T-helper 1 cell treated with Interleukin-12 subunit alpha and Interleukin-12 subunit beta and Interleukin-4 antibody, amounts not matched to agents 30 μg/mL and 1 μg/mL, for 36 hours (primary cell): ENCODE results near the gene ZIC2.
"Not testable (repeated sequence)": the region's sequence is repeated elsewhere in the genome, so short reads cannot be mapped to it uniquely, and the experiment has no call there.

Experiments
- H3K27ac Mint-ChIP-seq: one replicate; pipeline ENCODE4 v1.8.0; 2021; ENCODE audit warnings: mild to moderate bottlenecking, mixed read lengths
- H3K27me3 Mint-ChIP-seq: one replicate; pipeline ENCODE4 v1.8.0; 2021; ENCODE audit warnings: low read depth, mixed read lengths
- H3K36me3 Mint-ChIP-seq: one replicate; pipeline ENCODE4 v1.8.0; 2021; ENCODE audit warnings: low read depth, mixed read lengths
- H3K4me1 Mint-ChIP-seq: one replicate; pipeline ENCODE4 v1.8.0; 2021; ENCODE audit warnings: low read depth, mixed read lengths
- H3K4me3 Mint-ChIP-seq: one replicate; pipeline ENCODE4 v1.8.0; 2021; ENCODE audit warnings: mild to moderate bottlenecking, moderate library complexity, mixed read lengths
- H3K9me3 Mint-ChIP-seq: one replicate; pipeline ENCODE4 v1.8.0; 2021; ENCODE audit warnings: mixed read lengths

The ZIC2 gene

GRCh38 chr13:99981735-99982035 lies at the start of gene ZIC2:
TSS of gene ZIC2 (plus strand) at chr13:99981784. CDS start at chr13:99982065, 281 bp downstream.
- H3K36me3 Mint-ChIP-seq = peaks cover 12% of the 10 kb centered on the region
- peak within 1 kb of the TSS; percentile 49 for H3K27ac Mint-ChIP-seq
- H3K4me3 Mint-ChIP-seq = peak within 1 kb of the TSS; percentile 48
- peaks cover 65% of the 10 kb centered on the region for H3K27me3 Mint-ChIP-seq
- H3K9me3 Mint-ChIP-seq = peaks cover 7% of the 10 kb centered on the region
- peaks cover 19% of the 10 kb centered on the region for H3K4me1 Mint-ChIP-seq

- no peaks in the 10 kb centered on the region for H3K9me3 Mint-ChIP-seq
- H3K27ac Mint-ChIP-seq = no peak overlapping the region
- H3K27me3 Mint-ChIP-seq = peaks cover 13% of the 10 kb centered on the region
- no peak overlapping the region for H3K4me3 Mint-ChIP-seq
- H3K36me3 Mint-ChIP-seq = no peaks in the 10 kb centered on the region
- no peaks in the 10 kb centered on the region for H3K4me1 Mint-ChIP-seq
Observed at GRCh38 chr13:99932912-99933311, 48.7 kb upstream of the ZIC2 start.

- Mint-ChIP-seq H3K36me3 (no peaks in the 10 kb centered on the region), H3K9me3 (no peaks in the 10 kb centered on the region), H3K4me1 (no peaks in the 10 kb centered on the region), H3K4me3 (no peak overlapping the region), H3K27me3 (peaks cover 13% of the 10 kb centered on the region), H3K27ac (no peak overlapping the region)
Observed at GRCh38 chr13:99935772-99936171, 45.8 kb upstream of the ZIC2 start.

GRCh38 chr13:99938635-99939034 lies 42.9 kb upstream of the ZIC2 start:
- Mint-ChIP-seq H3K4me3 (no peak overlapping the region), H3K36me3 (no peaks in the 10 kb centered on the region), H3K27ac (no peak overlapping the region), H3K27me3 (peaks cover 16% of the 10 kb centered on the region), H3K9me3 (no peaks in the 10 kb centered on the region), H3K4me1 (no peaks in the 10 kb centered on the region)

- Mint-ChIP-seq H3K9me3 (no peaks in the 10 kb centered on the region), H3K36me3 (no peaks in the 10 kb centered on the region), H3K27ac (no peak overlapping the region), H3K27me3 (peaks cover 17% of the 10 kb centered on the region), H3K4me3 (no peak overlapping the region), H3K4me1 (no peaks in the 10 kb centered on the region)
Observed at GRCh38 chr13:99941086-99941485, 40.5 kb upstream of the ZIC2 start.

GRCh38 chr13:99941911-99942310 lies 39.7 kb upstream of the ZIC2 start:
- Mint-ChIP-seq H3K9me3 (no peaks in the 10 kb centered on the region), H3K27me3 (peaks cover 22% of the 10 kb centered on the region), H3K27ac (no peak overlapping the region), H3K4me3 (no peak overlapping the region), H3K36me3 (no peaks in the 10 kb centered on the region), H3K4me1 (no peaks in the 10 kb centered on the region)

- Mint-ChIP-seq H3K27me3 (peaks cover 34% of the 10 kb centered on the region), H3K27ac (no peak overlapping the region), H3K9me3 (no peaks in the 10 kb centered on the region)
Observed at GRCh38 chr13:99944102-99944501, 37.5 kb upstream of the ZIC2 start.

GRCh38 chr13:99944606-99945005 lies 37.0 kb upstream of the ZIC2 start:
- Mint-ChIP-seq H3K36me3 (no peaks in the 10 kb centered on the region), H3K27ac (no peak overlapping the region), H3K9me3 (no peaks in the 10 kb centered on the region), H3K4me1 (no peaks in the 10 kb centered on the region), H3K27me3 (peaks cover 39% of the 10 kb centered on the region), H3K4me3 (no peak overlapping the region)

More at GRCh38 chr13:99944102-99944501, 37.5 kb upstream of the ZIC2 start:
- Mint-ChIP-seq H3K36me3 (no peaks in the 10 kb centered on the region), H3K4me3 (no peak overlapping the region), H3K4me1 (no peaks in the 10 kb centered on the region)

GRCh38 chr13:99945515-99945914 lies 36.1 kb upstream of the ZIC2 start:
- H3K4me3 Mint-ChIP-seq, H3K27ac Mint-ChIP-seq, H3K36me3 Mint-ChIP-seq, H3K4me1 Mint-ChIP-seq, H3K9me3 Mint-ChIP-seq: not testable (repeated sequence)
- peaks cover 48% of the 10 kb centered on the region for H3K27me3 Mint-ChIP-seq

- Mint-ChIP-seq H3K36me3 (no peaks in the 10 kb centered on the region), H3K4me3 (no peak overlapping the region), H3K27me3 (peaks cover 62% of the 10 kb centered on the region), H3K27ac (no peak overlapping the region), H3K9me3 (no peaks in the 10 kb centered on the region), H3K4me1 (no peaks in the 10 kb centered on the region)
Observed at GRCh38 chr13:99947666-99948065, 33.9 kb upstream of the ZIC2 start.

- H3K36me3 Mint-ChIP-seq = no peaks in the 10 kb centered on the region
- peaks cover 70% of the 10 kb centered on the region for H3K27me3 Mint-ChIP-seq
- H3K4me1 Mint-ChIP-seq = no peaks in the 10 kb centered on the region
- H3K9me3 Mint-ChIP-seq = no peaks in the 10 kb centered on the region
- H3K4me3 Mint-ChIP-seq = no peak overlapping the region
- no peak overlapping the region for H3K27ac Mint-ChIP-seq
Observed at GRCh38 chr13:99948411-99948810, 33.2 kb upstream of the ZIC2 start.

- Mint-ChIP-seq H3K27ac (no peak overlapping the region), H3K4me1 (no peaks in the 10 kb centered on the region), H3K36me3 (no peaks in the 10 kb centered on the region), H3K4me3 (no peak overlapping the region), H3K9me3 (no peaks in the 10 kb centered on the region), H3K27me3 (peaks cover 76% of the 10 kb centered on the region)
Observed at GRCh38 chr13:99948907-99949678, 32.5 kb upstream of the ZIC2 start.

- no peak overlapping the region for H3K27ac Mint-ChIP-seq
- H3K4me1 Mint-ChIP-seq = no peaks in the 10 kb centered on the region
- no peak overlapping the region for H3K4me3 Mint-ChIP-seq
- H3K27me3 Mint-ChIP-seq = peaks cover 76% of the 10 kb centered on the region
- no peaks in the 10 kb centered on the region for H3K36me3 Mint-ChIP-seq
- H3K9me3 Mint-ChIP-seq = no peaks in the 10 kb centered on the region
Observed at GRCh38 chr13:99949679-99950413, 31.7 kb upstream of the ZIC2 start.

- H3K27ac Mint-ChIP-seq, H3K4me3 Mint-ChIP-seq, H3K4me1 Mint-ChIP-seq, H3K36me3 Mint-ChIP-seq, H3K9me3 Mint-ChIP-seq: not testable (repeated sequence)
- peaks cover 92% of the 10 kb centered on the region for H3K27me3 Mint-ChIP-seq
Observed at GRCh38 chr13:99951666-99952065, 29.9 kb upstream of the ZIC2 start.

GRCh38 chr13:99953138-99953755 lies 28.3 kb upstream of the ZIC2 start:
- Mint-ChIP-seq H3K4me3 (no peak overlapping the region), H3K27ac (no peak overlapping the region), H3K36me3 (no peaks in the 10 kb centered on the region), H3K4me1 (peaks cover 3% of the 10 kb centered on the region), H3K27me3 (peaks cover 91% of the 10 kb centered on the region), H3K9me3 (no peaks in the 10 kb centered on the region)
